ENCODE measurements around the gene AGBL4.

Gene AGBL4

DNA sequence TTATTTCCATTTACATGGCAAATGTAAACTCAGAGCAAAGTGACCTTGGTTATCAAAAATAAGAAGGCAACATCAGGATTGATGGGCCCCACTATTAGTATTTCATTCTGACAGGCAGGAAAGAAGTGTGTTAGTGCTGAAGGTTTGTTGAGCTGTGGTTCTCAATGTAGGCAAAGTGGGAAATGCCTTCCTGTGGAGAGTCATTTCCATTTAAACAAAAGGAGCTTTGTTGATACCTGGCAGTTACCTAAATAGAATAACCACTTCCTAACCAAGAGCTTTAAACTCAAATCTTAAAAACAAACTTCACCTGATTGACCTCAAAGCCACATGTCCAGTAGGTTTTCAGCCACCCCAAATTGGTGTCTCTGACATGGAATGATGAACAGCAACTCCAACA, 667.2 kb downstream of the AGBL4 start:
- TF ChIP-seq TAF1 (IDR thresholded peaks at IDR 0.05; ENCODE audit: borderline replicate concordance, insufficient read depth, low read length), result no peak
- TF ChIP-seq SIN3A (IDR thresholded peaks at IDR 0.05; ENCODE audit: borderline replicate concordance, insufficient read depth, low read length), result no peak
- TF ChIP-seq, protein P1, sequence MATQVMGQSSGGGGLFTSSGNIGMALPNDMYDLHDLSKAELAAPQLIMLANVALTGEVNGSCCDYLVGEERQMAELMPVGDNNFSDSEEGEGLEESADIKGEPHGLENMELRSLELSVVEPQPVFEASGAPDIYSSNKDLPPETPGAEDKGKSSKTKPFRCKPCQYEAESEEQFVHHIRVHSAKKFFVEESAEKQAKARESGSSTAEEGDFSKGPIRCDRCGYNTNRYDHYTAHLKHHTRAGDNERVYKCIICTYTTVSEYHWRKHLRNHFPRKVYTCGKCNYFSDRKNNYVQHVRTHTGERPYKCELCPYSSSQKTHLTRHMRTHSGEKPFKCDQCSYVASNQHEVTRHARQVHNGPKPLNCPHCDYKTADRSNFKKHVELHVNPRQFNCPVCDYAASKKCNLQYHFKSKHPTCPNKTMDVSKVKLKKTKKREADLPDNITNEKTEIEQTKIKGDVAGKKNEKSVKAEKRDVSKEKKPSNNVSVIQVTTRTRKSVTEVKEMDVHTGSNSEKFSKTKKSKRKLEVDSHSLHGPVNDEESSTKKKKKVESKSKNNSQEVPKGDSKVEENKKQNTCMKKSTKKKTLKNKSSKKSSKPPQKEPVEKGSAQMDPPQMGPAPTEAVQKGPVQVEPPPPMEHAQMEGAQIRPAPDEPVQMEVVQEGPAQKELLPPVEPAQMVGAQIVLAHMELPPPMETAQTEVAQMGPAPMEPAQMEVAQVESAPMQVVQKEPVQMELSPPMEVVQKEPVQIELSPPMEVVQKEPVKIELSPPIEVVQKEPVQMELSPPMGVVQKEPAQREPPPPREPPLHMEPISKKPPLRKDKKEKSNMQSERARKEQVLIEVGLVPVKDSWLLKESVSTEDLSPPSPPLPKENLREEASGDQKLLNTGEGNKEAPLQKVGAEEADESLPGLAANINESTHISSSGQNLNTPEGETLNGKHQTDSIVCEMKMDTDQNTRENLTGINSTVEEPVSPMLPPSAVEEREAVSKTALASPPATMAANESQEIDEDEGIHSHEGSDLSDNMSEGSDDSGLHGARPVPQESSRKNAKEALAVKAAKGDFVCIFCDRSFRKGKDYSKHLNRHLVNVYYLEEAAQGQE (IDR thresholded peaks at IDR 0.05; ENCODE audit: insufficient read depth in 1 of 2, low read depth in 2 of 2, low read length in 2 of 2), result no peak
- no peak for TF ChIP-seq POLR2AphosphoS5 (IDR thresholded peaks at IDR 0.05; ENCODE audit: low read depth, low read length)

DNA sequence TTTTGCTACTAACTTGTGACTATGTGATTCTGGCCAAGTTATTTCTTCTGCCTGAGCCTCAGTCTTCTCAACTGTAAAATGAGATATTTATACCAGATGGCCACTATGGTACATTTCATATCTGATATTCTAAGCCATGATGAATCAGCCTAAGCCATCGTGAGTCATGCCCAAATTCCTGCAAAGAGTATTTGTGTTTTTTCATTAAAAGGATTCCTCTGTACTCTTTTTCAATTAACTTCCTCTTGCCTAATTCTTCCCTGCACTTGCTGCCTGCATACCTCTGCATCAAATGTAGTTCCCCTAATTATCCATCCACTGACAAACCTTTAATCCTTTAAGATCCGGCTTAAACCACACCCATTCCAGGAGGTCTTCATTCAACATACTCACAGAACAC, 672.0 kb downstream of the AGBL4 start:
- TF ChIP-seq TAF1 (IDR thresholded peaks at IDR 0.05; ENCODE audit: borderline replicate concordance, insufficient read depth, low read length), result no peak
- TF ChIP-seq, protein P1 (IDR thresholded peaks at IDR 0.05; ENCODE audit: insufficient read depth in 1 of 2, low read depth in 2 of 2, low read length in 2 of 2), result no peak
- no peak for TF ChIP-seq POLR2AphosphoS5 (IDR thresholded peaks at IDR 0.05; ENCODE audit: low read depth, low read length)
- no peak for TF ChIP-seq FOXP2 (optimal IDR thresholded peaks at IDR 0.05; ENCODE audit: borderline replicate concordance, extremely low read depth, extremely low read length, insufficient read depth)

DNA sequence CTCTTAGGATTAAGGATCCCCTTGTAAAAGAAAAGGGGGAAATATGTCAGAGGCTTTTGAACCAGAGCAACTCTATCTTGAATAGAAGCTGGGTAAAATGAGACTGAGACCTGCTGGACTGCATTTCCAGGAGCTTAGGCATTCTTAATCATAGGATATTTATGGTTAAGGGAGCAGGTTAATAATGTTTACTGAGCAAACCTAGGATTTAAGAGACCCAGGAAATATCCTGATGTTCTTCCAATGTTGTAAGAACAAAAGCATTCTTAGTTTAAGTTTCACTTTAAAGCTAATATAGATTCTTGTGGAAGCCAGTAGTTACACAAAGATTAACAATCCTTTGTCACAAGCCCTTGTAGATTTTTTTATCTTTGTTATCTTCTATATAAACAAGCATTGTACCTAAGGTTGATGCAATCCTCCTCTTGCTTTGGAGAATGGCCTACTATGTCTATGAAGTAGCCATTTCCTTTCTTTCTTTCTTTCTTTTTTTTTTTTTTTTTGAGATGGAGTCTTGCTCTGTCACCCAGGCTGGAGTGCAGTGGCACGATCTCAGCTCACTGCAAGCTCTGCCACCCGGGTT, 676.9 kb downstream of the AGBL4 start:
- TF ChIP-seq TAF1 (IDR thresholded peaks at IDR 0.05; ENCODE audit: borderline replicate concordance, insufficient read depth, low read length) (no peak), POLR2AphosphoS5 (IDR thresholded peaks at IDR 0.05; ENCODE audit: low read depth, low read length) (no peak), FOXP2 (optimal IDR thresholded peaks at IDR 0.05; ENCODE audit: borderline replicate concordance, extremely low read depth, extremely low read length, insufficient read depth) (no peak), SIN3A (IDR thresholded peaks at IDR 0.05; ENCODE audit: borderline replicate concordance, insufficient read depth, low read length) (no peak)
- TF ChIP-seq, protein P1 (IDR thresholded peaks at IDR 0.05; ENCODE audit: insufficient read depth in 1 of 2, low read depth in 2 of 2, low read length in 2 of 2), result no peak

DNA sequence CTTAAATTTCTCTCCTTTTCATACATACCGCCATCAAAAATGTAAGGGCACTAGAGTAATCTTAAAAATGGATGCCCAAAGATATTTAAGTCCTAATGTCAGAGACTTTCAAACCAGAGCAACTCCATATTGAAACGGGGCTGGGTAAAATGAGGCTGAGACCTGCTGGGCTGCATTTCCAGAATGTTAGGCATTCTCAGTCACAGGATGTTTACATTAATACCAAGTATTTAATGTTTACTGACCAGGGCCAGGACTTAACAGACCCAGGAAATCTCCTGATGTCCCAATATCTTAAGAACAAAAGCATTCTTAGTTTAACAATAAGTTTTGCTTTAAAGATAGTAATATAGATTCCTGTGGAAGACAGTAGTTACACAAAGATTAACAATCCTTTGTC, 683.2 kb downstream of the AGBL4 start:
- no peak for TF ChIP-seq SIN3A (IDR thresholded peaks at IDR 0.05; ENCODE audit: borderline replicate concordance, insufficient read depth, low read length)
- TF ChIP-seq, protein P1 (IDR thresholded peaks at IDR 0.05; ENCODE audit: insufficient read depth in 1 of 2, low read depth in 2 of 2, low read length in 2 of 2), result no peak
- TF ChIP-seq FOXP2 (optimal IDR thresholded peaks at IDR 0.05; ENCODE audit: borderline replicate concordance, extremely low read depth, extremely low read length, insufficient read depth), result no peak
- TF ChIP-seq POLR2AphosphoS5 (IDR thresholded peaks at IDR 0.05; ENCODE audit: low read depth, low read length), result no peak
- no peak for TF ChIP-seq TAF1 (IDR thresholded peaks at IDR 0.05; ENCODE audit: borderline replicate concordance, insufficient read depth, low read length)

DNA sequence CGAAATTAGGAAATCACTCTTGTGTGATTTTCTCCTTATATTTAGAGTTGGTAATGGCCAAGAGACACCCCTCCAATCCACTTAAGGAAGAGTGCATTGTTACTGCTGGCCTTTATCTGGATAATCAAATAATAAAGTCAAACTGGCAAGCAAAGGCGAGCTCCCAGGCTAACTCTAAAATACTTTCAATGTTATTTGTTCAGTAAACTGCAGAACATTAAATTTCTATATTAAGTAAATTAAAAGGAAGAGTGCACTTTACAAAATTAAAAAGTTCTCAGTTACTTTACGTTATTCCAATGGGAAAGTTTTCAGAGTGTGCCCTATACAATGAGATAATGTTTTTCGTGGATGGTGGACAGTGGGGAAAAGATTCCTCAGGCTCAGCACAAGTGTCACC, 684.7 kb downstream of the AGBL4 start:
- TF ChIP-seq, protein P1 (IDR thresholded peaks at IDR 0.05; ENCODE audit: insufficient read depth in 1 of 2, low read depth in 2 of 2, low read length in 2 of 2), result no peak
- no peak for TF ChIP-seq SIN3A (IDR thresholded peaks at IDR 0.05; ENCODE audit: borderline replicate concordance, insufficient read depth, low read length)
- no peak for TF ChIP-seq POLR2AphosphoS5 (IDR thresholded peaks at IDR 0.05; ENCODE audit: low read depth, low read length)
- no peak for TF ChIP-seq TAF1 (IDR thresholded peaks at IDR 0.05; ENCODE audit: borderline replicate concordance, insufficient read depth, low read length)
- TF ChIP-seq FOXP2 (optimal IDR thresholded peaks at IDR 0.05; ENCODE audit: borderline replicate concordance, extremely low read depth, extremely low read length, insufficient read depth), result no peak
